ENCODE measurements around the gene ZFR. TPM values are rescaled to one million over a fixed set of nuclear protein-coding genes. Genes with fewer than 3 reads are reported as not detected.

ZFR gene
- total and polyA plus RNA-seq, 4 donors: 17.5 to 44.5 (median 30.8) TPM

- Histone ChIP-seq H3K27me3 (ENCODE audit: control insufficient read depth in 4 of 4, insufficient read depth in 4 of 4, low read length in 3 of 4) (no peaks in the 10 kb centered on the region), H3K4me3 (ENCODE audit: low read depth in 1 of 3, low read length in 3 of 3) (no peak overlapping the region), H3K4me1 (ENCODE audit: control insufficient read depth in 4 of 4, insufficient read depth in 4 of 4, low read length in 3 of 4) (peaks cover 0 to 3% (median under 1%) of the 10 kb centered on the region in 4 donors), H3K27ac (ENCODE audit: low read depth in 1 of 2, low read length in 2 of 2) (no peak overlapping the region), H3K36me3 (ENCODE audit: control insufficient read depth in 4 of 4, insufficient read depth in 3 of 4, low read depth in 1 of 4, low read length in 3 of 4) (peaks cover 4 to 38% (median 33%) of the 10 kb centered on the region in 4 donors), H3K9ac (ENCODE audit: low read depth in 1 of 2, low read length in 2 of 2) (no peak overlapping the region), H3K9me3 (ENCODE audit: control insufficient read depth in 4 of 4, low read length in 3 of 4) (no peaks in the 10 kb centered on the region)
- no peak for DNase-seq (ENCODE audit: low spot score)
- TF ChIP-seq CTCF (IDR thresholded peaks at IDR 0.05; ENCODE audit: low read depth, low read length, missing input control) (no peak), YY1 (IDR thresholded peaks at IDR 0.05) (no peak), EGR1 (IDR thresholded peaks at IDR 0.05; ENCODE audit: low read depth in 2 of 2) (no peak), HNF4A (conservative IDR thresholded peaks at IDR 0.05) (no peak), JUND (IDR thresholded peaks at IDR 0.05) (no peak)
- TF ChIP-seq, protein P1, sequence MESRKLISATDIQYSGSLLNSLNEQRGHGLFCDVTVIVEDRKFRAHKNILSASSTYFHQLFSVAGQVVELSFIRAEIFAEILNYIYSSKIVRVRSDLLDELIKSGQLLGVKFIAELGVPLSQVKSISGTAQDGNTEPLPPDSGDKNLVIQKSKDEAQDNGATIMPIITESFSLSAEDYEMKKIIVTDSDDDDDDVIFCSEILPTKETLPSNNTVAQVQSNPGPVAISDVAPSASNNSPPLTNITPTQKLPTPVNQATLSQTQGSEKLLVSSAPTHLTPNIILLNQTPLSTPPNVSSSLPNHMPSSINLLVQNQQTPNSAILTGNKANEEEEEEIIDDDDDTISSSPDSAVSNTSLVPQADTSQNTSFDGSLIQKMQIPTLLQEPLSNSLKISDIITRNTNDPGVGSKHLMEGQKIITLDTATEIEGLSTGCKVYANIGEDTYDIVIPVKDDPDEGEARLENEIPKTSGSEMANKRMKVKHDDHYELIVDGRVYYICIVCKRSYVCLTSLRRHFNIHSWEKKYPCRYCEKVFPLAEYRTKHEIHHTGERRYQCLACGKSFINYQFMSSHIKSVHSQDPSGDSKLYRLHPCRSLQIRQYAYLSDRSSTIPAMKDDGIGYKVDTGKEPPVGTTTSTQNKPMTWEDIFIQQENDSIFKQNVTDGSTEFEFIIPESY (IDR thresholded peaks at IDR 0.05): no peak
- 90% methylated on average over 2 of the region's 2 CpGs for WGBS
Measured at GRCh38 chr5:32383065-32383464, 61.5 kb downstream of the ZFR start.

GRCh38 chr5:32379421-32379820 lies 65.1 kb downstream of the ZFR start:
- Histone ChIP-seq H3K9me3 (ENCODE audit: control insufficient read depth in 4 of 4, low read length in 3 of 4) (no peaks in the 10 kb centered on the region), H3K4me1 (ENCODE audit: control insufficient read depth in 4 of 4, insufficient read depth in 4 of 4, low read length in 3 of 4) (peaks cover 0 to 3% (median under 1%) of the 10 kb centered on the region in 4 donors), H3K36me3 (ENCODE audit: control insufficient read depth in 4 of 4, insufficient read depth in 3 of 4, low read depth in 1 of 4, low read length in 3 of 4) (peaks cover 10 to 25% (median 18%) of the 10 kb centered on the region in 4 donors), H3K27me3 (ENCODE audit: control insufficient read depth in 4 of 4, insufficient read depth in 4 of 4, low read length in 3 of 4) (no peaks in the 10 kb centered on the region), H3K9ac (ENCODE audit: low read depth in 1 of 2, low read length in 2 of 2) (no peak overlapping the region), H3K4me3 (ENCODE audit: low read depth in 1 of 3, low read length in 3 of 3) (no peak overlapping the region), H3K27ac (ENCODE audit: low read depth in 1 of 2, low read length in 2 of 2) (no peak overlapping the region)
- no peak for DNase-seq (ENCODE audit: low spot score)
- TF ChIP-seq EGR1 (IDR thresholded peaks at IDR 0.05; ENCODE audit: low read depth in 2 of 2): no peak
- TF ChIP-seq NR2F2 (IDR thresholded peaks at IDR 0.05): no peak

DNA sequence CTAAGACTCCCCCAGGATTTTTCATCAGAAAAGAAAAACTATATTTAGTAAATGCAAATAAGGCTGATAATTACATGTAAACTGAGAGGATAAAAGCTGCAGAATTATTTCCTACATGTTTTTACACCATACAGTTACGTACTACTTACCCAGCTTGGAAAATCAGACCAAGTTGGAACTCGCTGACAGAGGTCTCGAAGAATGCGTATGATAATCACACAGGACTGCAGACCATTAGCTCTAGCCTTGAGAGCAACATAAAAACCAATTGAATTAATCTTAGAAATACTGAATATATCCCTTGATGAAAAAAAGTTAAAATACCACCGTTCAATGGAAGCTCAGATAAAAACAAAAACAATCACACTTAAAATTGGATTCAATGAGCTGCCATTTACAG lies 65.6 kb downstream of the ZFR start:
- Histone ChIP-seq H3K4me3 (ENCODE audit: low read depth in 1 of 3, low read length in 3 of 3) (no peak overlapping the region), H3K9ac (ENCODE audit: low read depth in 1 of 2, low read length in 2 of 2) (no peak overlapping the region), H3K9me3 (ENCODE audit: control insufficient read depth in 4 of 4, low read length in 3 of 4) (no peaks in the 10 kb centered on the region), H3K36me3 (ENCODE audit: control insufficient read depth in 4 of 4, insufficient read depth in 3 of 4, low read depth in 1 of 4, low read length in 3 of 4) (peaks cover 11 to 26% (median 16%) of the 10 kb centered on the region in 4 donors), H3K4me1 (ENCODE audit: control insufficient read depth in 4 of 4, insufficient read depth in 4 of 4, low read length in 3 of 4) (peaks cover 0 to 3% (median under 1%) of the 10 kb centered on the region in 4 donors), H3K27me3 (ENCODE audit: control insufficient read depth in 4 of 4, insufficient read depth in 4 of 4, low read length in 3 of 4) (no peaks in the 10 kb centered on the region), H3K27ac (ENCODE audit: low read depth in 1 of 2, low read length in 2 of 2) (no peak overlapping the region)
- DNase-seq (ENCODE audit: low spot score): no peak
- TF ChIP-seq JUND (IDR thresholded peaks at IDR 0.05): no peak
- TF ChIP-seq SP1 (IDR thresholded peaks at IDR 0.05): no peak
- no peak for TF ChIP-seq REST (IDR thresholded peaks at IDR 0.05)
- TF ChIP-seq, protein P2, sequence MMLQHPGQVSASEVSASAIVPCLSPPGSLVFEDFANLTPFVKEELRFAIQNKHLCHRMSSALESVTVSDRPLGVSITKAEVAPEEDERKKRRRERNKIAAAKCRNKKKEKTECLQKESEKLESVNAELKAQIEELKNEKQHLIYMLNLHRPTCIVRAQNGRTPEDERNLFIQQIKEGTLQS (IDR thresholded peaks at IDR 0.05): no peak
- TF ChIP-seq, protein P1 (IDR thresholded peaks at IDR 0.05): no peak
- no peak for TF ChIP-seq MAX (IDR thresholded peaks at IDR 0.05)
- TF ChIP-seq FOXA1 (IDR thresholded peaks at IDR 0.05): no peak
- no peak for TF ChIP-seq HNF4A (conservative IDR thresholded peaks at IDR 0.05)
- no peak for TF ChIP-seq TAF1 (conservative IDR thresholded peaks at IDR 0.05)
- no peak for TF ChIP-seq FOXA2 (IDR thresholded peaks at IDR 0.05)
- TF ChIP-seq GABPA (IDR thresholded peaks at IDR 0.05 in 1 of 2, conservative IDR thresholded peaks at IDR 0.05 in 1 of 2): no peak
- TF ChIP-seq HNF4G (IDR thresholded peaks at IDR 0.05): no peak
- no peak for TF ChIP-seq NR2F2 (IDR thresholded peaks at IDR 0.05)
- TF ChIP-seq EGR1 (IDR thresholded peaks at IDR 0.05; ENCODE audit: low read depth in 2 of 2): no peak
- WGBS: 74% methylated on average over 5 of the region's 5 CpGs
